ENCODE measurements around the gene ADAMTS2.

- TF ChIP-seq FOXM1 (IDR thresholded peaks at IDR 0.05; ENCODE audit: borderline replicate concordance, low read depth): no peak
- TF ChIP-seq REST (IDR thresholded peaks at IDR 0.05; ENCODE audit: low read depth): no peak
- TF ChIP-seq EGR1 (IDR thresholded peaks at IDR 0.05): no peak
Measured at GRCh38 chr5:179275381-179275878, 69.8 kb downstream of the ADAMTS2 start.
